Ascending aorta (tissue), 2 donors: ENCODE data around the gene CDCA8. TPM values are rescaled to one million over a fixed set of nuclear protein-coding genes. Genes with fewer than 3 reads are reported as not detected.

Experiments
- DNase-seq, 2 donors: peaks; one replicate each; pipeline ENCODE4 v3.0.0-alpha.2; 2019; ENCODE audit warnings: low spot score in 2 of 2
- H3K27ac ChIP-seq, 2 donors: fragments of 200-600 bp; sonication (generic); one replicate each; pipeline ENCODE4 v1.5.1; 2016 to 2017; ENCODE audit warnings: mild to moderate bottlenecking in 1 of 2
- H3K27me3 ChIP-seq: fragments of 200-600 bp; sonication (generic); one replicate; pipeline ENCODE4 v1.5.1; 2017
- H3K36me3 ChIP-seq, 2 donors: fragments of 200-600 bp; sonication (generic); one replicate each; pipeline ENCODE4 v1.5.1; 2016
- H3K4me1 ChIP-seq, 2 donors: fragments of 200-600 bp; sonication (generic); one replicate each; pipeline ENCODE4 v1.5.1; 2016 to 2017; ENCODE audit warnings: mild to moderate bottlenecking in 1 of 2
- H3K4me3 ChIP-seq, 2 donors: fragments of 200-600 bp; sonication (generic); one replicate each; pipeline ENCODE4 v1.5.1; 2016 to 2017; ENCODE audit warnings: mild to moderate bottlenecking in 1 of 2
- H3K9me3 ChIP-seq, 2 donors: fragments of 200-600 bp; sonication (generic); one replicate each; pipeline ENCODE4 v1.5.1; 2016
- intact Hi-C: fragments of 100-400 bp; cut with DNase I; formaldehyde crosslinking; loops from one replicate; pipeline ENCODE4 v1.15.1; 2023
- total RNA-seq: library from RNA; depleted of rRNA; stranded (reverse); fragments of >200 nt; gene quantifications from one replicate; pipeline ENCODE4 v1.1.0, GENCODE V29; 2016
- TF ChIP-seq, protein P1 (sequence below), 3 experiments: fragments of 200-600 bp in 2 of 3; fragments of 450-650 bp in 1 of 3; sonication (generic) in 2 of 3; IDR thresholded peaks; one replicate each; pipeline ENCODE4 v1.5.1; 2016 to 2019; ENCODE audit warnings: antibody characterized with exemption in 3 of 3, mild to moderate bottlenecking in 1 of 3, moderate library complexity in 1 of 3

The CDCA8 gene
- total RNA-seq, 1 donor from 2014 or later = 0.75 TPM

DNA sequence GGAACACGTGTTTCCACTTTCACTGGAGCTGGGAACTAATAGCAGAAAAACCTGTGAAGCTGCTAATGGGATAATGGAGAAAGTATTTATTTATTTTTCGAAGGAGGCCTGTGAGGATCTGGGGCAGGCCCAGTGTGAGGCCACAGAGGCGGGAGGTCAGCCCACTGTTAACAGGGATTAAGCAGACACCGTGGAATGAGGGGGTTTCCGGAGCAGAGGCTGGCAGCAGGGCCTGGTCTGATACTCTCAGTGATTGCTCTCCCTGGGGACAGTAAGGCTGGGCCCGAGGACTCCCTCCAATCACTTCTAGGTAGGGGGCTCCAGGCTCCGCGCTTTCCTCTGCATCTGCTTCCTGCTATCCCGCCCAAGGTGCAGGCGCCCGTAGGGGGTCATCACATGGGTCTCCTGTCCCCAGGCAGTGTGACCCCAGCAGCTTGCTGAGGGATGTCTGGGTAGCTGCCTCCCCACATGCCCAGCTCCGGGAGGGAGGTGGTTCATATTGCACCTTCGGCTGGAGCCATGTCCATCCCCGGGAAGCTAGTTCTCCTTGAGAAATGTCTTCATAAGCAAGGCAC is 28.8 kb upstream of the CDCA8 start:
- H3K36me3 ChIP-seq = no peaks in the 10 kb centered on the region
- no peak overlapping the region for H3K27ac ChIP-seq
- TF ChIP-seq, protein P1, sequence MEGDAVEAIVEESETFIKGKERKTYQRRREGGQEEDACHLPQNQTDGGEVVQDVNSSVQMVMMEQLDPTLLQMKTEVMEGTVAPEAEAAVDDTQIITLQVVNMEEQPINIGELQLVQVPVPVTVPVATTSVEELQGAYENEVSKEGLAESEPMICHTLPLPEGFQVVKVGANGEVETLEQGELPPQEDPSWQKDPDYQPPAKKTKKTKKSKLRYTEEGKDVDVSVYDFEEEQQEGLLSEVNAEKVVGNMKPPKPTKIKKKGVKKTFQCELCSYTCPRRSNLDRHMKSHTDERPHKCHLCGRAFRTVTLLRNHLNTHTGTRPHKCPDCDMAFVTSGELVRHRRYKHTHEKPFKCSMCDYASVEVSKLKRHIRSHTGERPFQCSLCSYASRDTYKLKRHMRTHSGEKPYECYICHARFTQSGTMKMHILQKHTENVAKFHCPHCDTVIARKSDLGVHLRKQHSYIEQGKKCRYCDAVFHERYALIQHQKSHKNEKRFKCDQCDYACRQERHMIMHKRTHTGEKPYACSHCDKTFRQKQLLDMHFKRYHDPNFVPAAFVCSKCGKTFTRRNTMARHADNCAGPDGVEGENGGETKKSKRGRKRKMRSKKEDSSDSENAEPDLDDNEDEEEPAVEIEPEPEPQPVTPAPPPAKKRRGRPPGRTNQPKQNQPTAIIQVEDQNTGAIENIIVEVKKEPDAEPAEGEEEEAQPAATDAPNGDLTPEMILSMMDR (IDR thresholded peaks at IDR 0.05) = no peak
- no peak overlapping the region for H3K4me3 ChIP-seq
- no peak for DNase-seq
- H3K4me1 ChIP-seq = no peaks in the 10 kb centered on the region
- H3K27me3 ChIP-seq = no peaks in the 10 kb centered on the region
- intact Hi-C loops = no loop called here
- no peaks in the 10 kb centered on the region for H3K9me3 ChIP-seq

DNA sequence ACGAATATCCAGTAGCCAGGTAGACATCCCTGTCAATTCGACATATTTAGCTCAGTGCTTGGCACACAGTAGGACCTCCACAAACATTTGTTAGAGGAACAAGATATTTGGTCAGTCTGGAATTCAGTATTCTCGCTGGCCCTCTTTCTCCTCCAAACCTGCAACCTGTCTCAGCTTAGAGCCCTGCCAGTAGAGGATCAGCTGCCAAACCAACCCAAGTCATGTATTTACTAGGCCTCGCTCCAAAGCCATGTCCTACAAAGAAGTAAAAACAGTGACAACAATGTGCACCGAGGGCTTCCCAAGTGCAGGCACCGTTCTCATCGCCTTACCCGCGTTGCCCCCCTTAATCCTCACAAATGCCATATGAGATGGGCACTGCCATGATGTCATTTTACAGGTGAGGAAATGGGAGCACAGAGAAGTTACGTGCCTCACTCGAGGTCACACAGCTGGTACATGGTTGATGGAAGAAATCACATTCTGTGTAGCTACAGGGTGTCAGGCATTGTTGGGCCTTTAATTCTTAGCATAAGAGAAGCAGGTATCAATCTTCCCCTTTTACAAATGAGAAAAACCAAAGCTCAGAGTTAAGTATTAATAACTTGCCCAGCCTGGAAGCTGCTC is 26.0 kb upstream of the CDCA8 start:
- intact Hi-C loops = no loop called here
- no peak for DNase-seq
- no peaks in the 10 kb centered on the region for H3K9me3 ChIP-seq

DNA sequence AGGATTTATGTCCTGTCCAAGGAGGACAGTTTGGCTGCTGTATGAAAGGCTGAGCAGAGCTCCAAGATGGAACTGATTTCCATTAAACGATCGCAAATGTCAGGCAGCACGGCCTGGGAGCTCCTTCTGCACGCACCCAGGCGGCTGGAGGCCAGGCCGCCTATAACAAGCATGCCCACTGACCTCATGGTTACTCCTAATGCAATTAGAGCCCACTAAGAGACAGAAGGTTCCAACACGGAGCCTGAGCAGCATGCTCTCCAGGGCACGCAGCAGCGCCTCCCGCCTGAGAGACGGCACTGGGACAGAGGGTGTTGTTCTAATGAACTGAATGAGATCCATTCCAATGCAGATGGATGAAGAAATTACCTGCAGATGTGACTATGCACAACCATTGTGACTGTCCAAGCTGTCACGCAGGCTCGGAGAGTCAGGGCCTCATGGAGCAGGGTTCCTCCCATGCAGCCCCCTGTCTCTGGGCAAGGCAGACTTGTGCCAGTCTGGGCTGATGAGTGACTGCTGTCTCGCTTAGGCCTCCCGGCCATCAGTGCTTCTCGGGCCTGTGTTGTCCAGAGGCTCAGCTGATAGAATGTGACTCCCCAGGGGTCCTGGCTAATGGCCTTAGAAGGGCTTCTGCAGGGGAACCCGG is 25.2 kb upstream of the CDCA8 start:
- intact Hi-C loops = no loop called here
- H3K27me3 ChIP-seq = no peaks in the 10 kb centered on the region
- H3K27ac ChIP-seq = no peak overlapping the region

More for the DNA sequence above, 26.0 kb upstream of the CDCA8 start:
- Histone ChIP-seq H3K4me1 (no peaks in the 10 kb centered on the region), H3K36me3 (no peaks in the 10 kb centered on the region), H3K27ac (no peak overlapping the region), H3K4me3 (no peak overlapping the region), H3K27me3 (no peaks in the 10 kb centered on the region)
- TF ChIP-seq, protein P1 (IDR thresholded peaks at IDR 0.05) = no peak

DNA sequence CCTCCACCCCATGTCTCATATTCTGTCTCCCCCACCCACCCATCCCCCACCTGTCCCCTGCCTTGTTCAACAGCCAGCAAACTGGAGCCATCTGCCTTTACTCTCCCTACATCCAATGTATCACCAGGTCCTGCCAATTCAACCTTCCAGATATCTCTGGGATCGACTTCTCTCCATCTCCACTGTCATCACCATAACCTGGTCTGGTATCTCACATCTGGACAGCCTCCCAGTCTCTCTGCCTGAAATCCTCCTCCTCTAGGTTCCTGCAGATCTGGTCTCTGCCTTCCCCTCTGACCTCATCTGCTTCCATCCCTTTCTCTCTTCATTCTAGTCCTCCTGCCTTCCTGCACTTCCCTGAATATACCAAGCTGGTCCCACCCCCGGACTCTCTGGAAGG is 22.2 kb upstream of the CDCA8 start:
- Histone ChIP-seq H3K4me1 (no peaks in the 10 kb centered on the region), H3K36me3 (no peaks in the 10 kb centered on the region), H3K27ac (no peak overlapping the region), H3K9me3 (no peaks in the 10 kb centered on the region), H3K27me3 (no peaks in the 10 kb centered on the region), H3K4me3 (no peak overlapping the region)
- DNase-seq = no peak
- TF ChIP-seq, protein P1 (IDR thresholded peaks at IDR 0.05) = no peak
- intact Hi-C loops = loop anchor here (5.0 kb wide), 1 partner anchor 38 kb away; the partner anchor contains the start of gene RSPO1

More for the DNA sequence above, 25.2 kb upstream of the CDCA8 start:
- H3K4me3 ChIP-seq = no peak overlapping the region
- no peaks in the 10 kb centered on the region for H3K9me3 ChIP-seq
- no peaks in the 10 kb centered on the region for H3K36me3 ChIP-seq
- no peak for DNase-seq
- TF ChIP-seq, protein P1 (IDR thresholded peaks at IDR 0.05) = no peak
- no peaks in the 10 kb centered on the region for H3K4me1 ChIP-seq

DNA sequence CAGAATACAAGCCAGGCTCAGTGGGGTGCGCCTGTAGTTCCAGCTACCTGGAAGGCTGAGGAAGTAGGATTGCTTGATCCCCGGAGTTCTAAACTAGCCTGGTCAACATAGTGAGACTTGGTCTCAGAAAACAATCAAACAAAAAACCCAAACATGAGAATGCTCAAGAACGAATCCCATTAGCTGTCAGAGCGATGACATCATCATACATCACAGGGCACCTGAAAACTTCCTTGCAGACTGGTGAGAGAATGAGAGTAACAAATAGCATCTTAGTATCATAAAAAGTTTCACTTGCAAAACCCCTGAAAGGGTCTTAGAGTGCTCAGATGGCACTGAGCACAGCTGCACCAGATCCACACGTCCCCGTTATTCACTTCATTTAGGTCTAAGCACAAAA is 21.1 kb upstream of the CDCA8 start:
- H3K4me1 ChIP-seq = no peaks in the 10 kb centered on the region
- no peak overlapping the region for H3K4me3 ChIP-seq
- no peak for DNase-seq
- intact Hi-C loops = loop anchor here (5.0 kb wide), 1 partner anchor 39 kb away; the partner anchor contains the start of gene RSPO1
- H3K27me3 ChIP-seq = no peaks in the 10 kb centered on the region
- no peak overlapping the region for H3K27ac ChIP-seq
- no peaks in the 10 kb centered on the region for H3K9me3 ChIP-seq
- TF ChIP-seq, protein P1 (IDR thresholded peaks at IDR 0.05) = no peak
- H3K36me3 ChIP-seq = no peaks in the 10 kb centered on the region
